Measurements from ENCODE around the gene SREK1.

SREK1 gene

GRCh38 chr5:66178799-66179198, 34.7 kb downstream of the SREK1 start:
- no peaks in the 10 kb centered on the region for H3K27me3 ChIP-seq (replicated peaks in 2 of 5; ENCODE audit: control insufficient read depth in 4 of 5, insufficient read depth in 5 of 5, low read length in 4 of 5)
- no peaks in the 10 kb centered on the region for H3K4me1 ChIP-seq (ENCODE audit: control extremely low read depth in 1 of 4, control insufficient read depth in 4 of 4, insufficient read depth in 4 of 4, low read length in 3 of 4)
- H3K36me3 ChIP-seq (ENCODE audit: control insufficient read depth in 4 of 4, insufficient read depth in 4 of 4, low read length in 3 of 4) = peaks cover 8 to 75% (median 43%) of the 10 kb centered on the region in 4 experiments
- H3K4me3 ChIP-seq (ENCODE audit: control insufficient read depth in 1 of 7, extremely low read depth in 1 of 7, insufficient read depth in 4 of 7, low read depth in 2 of 7, low read length in 6 of 7) = no peak overlapping the region
- H3K9me3 ChIP-seq (ENCODE audit: control extremely low read depth in 1 of 5, control insufficient read depth in 4 of 5, insufficient read depth in 2 of 5, low read depth in 1 of 5, low read length in 4 of 5) = no peaks in the 10 kb centered on the region
- no peak overlapping the region for H3K27ac ChIP-seq (ENCODE audit: insufficient read depth in 1 of 2, low read depth in 1 of 2, low read length in 2 of 2, poor library complexity in 1 of 2, severe bottlenecking in 2 of 2)
- POLR2A ChIA-PET = no interaction called here
- no CpG with 5 or more reads among the region's 1 CpG for WGBS (ENCODE audit: insufficient coverage)
- CTCF ChIA-PET = no interaction called here
- DNase-seq = no peak

- 100% methylated on average over 1 of the region's 1 CpG for WGBS (ENCODE audit: insufficient coverage)
- Histone ChIP-seq H3K36me3 (ENCODE audit: control insufficient read depth in 4 of 4, insufficient read depth in 4 of 4, low read length in 3 of 4) (peaks cover 10 to 76% (median 41%) of the 10 kb centered on the region in 4 experiments), H3K27ac (ENCODE audit: insufficient read depth in 1 of 2, low read depth in 1 of 2, low read length in 2 of 2, poor library complexity in 1 of 2, severe bottlenecking in 2 of 2) (no peak overlapping the region), H3K9me3 (ENCODE audit: control extremely low read depth in 1 of 5, control insufficient read depth in 4 of 5, insufficient read depth in 2 of 5, low read depth in 1 of 5, low read length in 4 of 5) (no peaks in the 10 kb centered on the region), H3K27me3 (replicated peaks in 2 of 5; ENCODE audit: control insufficient read depth in 4 of 5, insufficient read depth in 5 of 5, low read length in 4 of 5) (no peaks in the 10 kb centered on the region), H3K4me3 (ENCODE audit: control insufficient read depth in 1 of 7, extremely low read depth in 1 of 7, insufficient read depth in 4 of 7, low read depth in 2 of 7, low read length in 6 of 7) (no peak overlapping the region), H3K4me1 (ENCODE audit: control extremely low read depth in 1 of 4, control insufficient read depth in 4 of 4, insufficient read depth in 4 of 4, low read length in 3 of 4) (no peaks in the 10 kb centered on the region)
- CTCF ChIA-PET = no interaction called here
- DNase-seq = peak in 1 of 3 donors; percentile 6
- POLR2A ChIA-PET = no interaction called here
Measured at GRCh38 chr5:66179297-66180051, 35.4 kb downstream of the SREK1 start.

GRCh38 chr5:66180282-66181155, 36.4 kb downstream of the SREK1 start:
- Histone ChIP-seq H3K36me3 (ENCODE audit: control insufficient read depth in 4 of 4, insufficient read depth in 4 of 4, low read length in 3 of 4) (peaks cover 14 to 67% (median 35%) of the 10 kb centered on the region in 4 experiments), H3K27ac (ENCODE audit: insufficient read depth in 1 of 2, low read depth in 1 of 2, low read length in 2 of 2, poor library complexity in 1 of 2, severe bottlenecking in 2 of 2) (no peak overlapping the region), H3K4me3 (ENCODE audit: control insufficient read depth in 1 of 7, extremely low read depth in 1 of 7, insufficient read depth in 4 of 7, low read depth in 2 of 7, low read length in 6 of 7) (no peak overlapping the region), H3K9me3 (ENCODE audit: control extremely low read depth in 1 of 5, control insufficient read depth in 4 of 5, insufficient read depth in 2 of 5, low read depth in 1 of 5, low read length in 4 of 5) (no peaks in the 10 kb centered on the region), H3K27me3 (replicated peaks in 2 of 5; ENCODE audit: control insufficient read depth in 4 of 5, insufficient read depth in 5 of 5, low read length in 4 of 5) (no peaks in the 10 kb centered on the region), H3K4me1 (ENCODE audit: control extremely low read depth in 1 of 4, control insufficient read depth in 4 of 4, insufficient read depth in 4 of 4, low read length in 3 of 4) (no peaks in the 10 kb centered on the region)
- CTCF ChIA-PET = interaction anchor here (1.0 kb wide), 1 partner anchor 29 kb away, joined by 3 read pairs; no protein-coding TSS in a partner anchor
- POLR2A ChIA-PET = interaction anchor here (0.7 kb wide), 1 partner anchor 51 kb away, joined by 4 read pairs; no protein-coding TSS in a partner anchor
- DNase-seq = no peak
- 100% methylated on average over 2 of the region's 3 CpGs for WGBS (ENCODE audit: insufficient coverage)

- Histone ChIP-seq H3K9me3 (ENCODE audit: control extremely low read depth in 1 of 5, control insufficient read depth in 4 of 5, insufficient read depth in 2 of 5, low read depth in 1 of 5, low read length in 4 of 5) (no peaks in the 10 kb centered on the region), H3K4me3 (ENCODE audit: control insufficient read depth in 1 of 7, extremely low read depth in 1 of 7, insufficient read depth in 4 of 7, low read depth in 2 of 7, low read length in 6 of 7) (no peak overlapping the region), H3K36me3 (ENCODE audit: control insufficient read depth in 4 of 4, insufficient read depth in 4 of 4, low read length in 3 of 4) (peaks cover 0 to 18% (median 8%) of the 10 kb centered on the region in 4 experiments), H3K27me3 (replicated peaks in 2 of 5; ENCODE audit: control insufficient read depth in 4 of 5, insufficient read depth in 5 of 5, low read length in 4 of 5) (no peaks in the 10 kb centered on the region), H3K4me1 (ENCODE audit: control extremely low read depth in 1 of 4, control insufficient read depth in 4 of 4, insufficient read depth in 4 of 4, low read length in 3 of 4) (no peaks in the 10 kb centered on the region), H3K27ac (ENCODE audit: insufficient read depth in 1 of 2, low read depth in 1 of 2, low read length in 2 of 2, poor library complexity in 1 of 2, severe bottlenecking in 2 of 2) (no peak overlapping the region)
- WGBS (ENCODE audit: insufficient coverage) = 100% methylated on average over 3 of the region's 3 CpGs
- ChIA-PET CTCF (interaction anchor here (0.7 to 1.0 kb wide), 2 partner anchors 16 to 943 kb away, joined by 3 to 4 read pairs; no protein-coding TSS in a partner anchor), POLR2A (no interaction called here)
- DNase-seq = no peak
Measured at GRCh38 chr5:66186108-66186507, 42.0 kb downstream of the SREK1 start.

- Histone ChIP-seq H3K4me3 (ENCODE audit: control insufficient read depth in 1 of 7, extremely low read depth in 1 of 7, insufficient read depth in 4 of 7, low read depth in 2 of 7, low read length in 6 of 7) (no peak overlapping the region), H3K36me3 (ENCODE audit: control insufficient read depth in 4 of 4, insufficient read depth in 4 of 4, low read length in 3 of 4) (no peaks in the 10 kb centered on the region), H3K27ac (ENCODE audit: insufficient read depth in 1 of 2, low read depth in 1 of 2, low read length in 2 of 2, poor library complexity in 1 of 2, severe bottlenecking in 2 of 2) (no peak overlapping the region), H3K9me3 (ENCODE audit: control extremely low read depth in 1 of 5, control insufficient read depth in 4 of 5, insufficient read depth in 2 of 5, low read depth in 1 of 5, low read length in 4 of 5) (no peaks in the 10 kb centered on the region), H3K27me3 (replicated peaks in 2 of 5; ENCODE audit: control insufficient read depth in 4 of 5, insufficient read depth in 5 of 5, low read length in 4 of 5) (no peaks in the 10 kb centered on the region), H3K4me1 (ENCODE audit: control extremely low read depth in 1 of 4, control insufficient read depth in 4 of 4, insufficient read depth in 4 of 4, low read length in 3 of 4) (no peaks in the 10 kb centered on the region)
- CTCF ChIA-PET = interaction anchor here (0.9 to 1.5 kb wide), 2 partner anchors 9 to 23 kb away, joined by 3 read pairs; no protein-coding TSS in a partner anchor
- DNase-seq = no peak
- POLR2A ChIA-PET = no interaction called here
Measured at GRCh38 chr5:66193419-66193818, 49.3 kb downstream of the SREK1 start.

- H3K4me3 ChIP-seq (ENCODE audit: control insufficient read depth in 1 of 7, extremely low read depth in 1 of 7, insufficient read depth in 4 of 7, low read depth in 2 of 7, low read length in 6 of 7) = no peak overlapping the region
- no peak overlapping the region for H3K27ac ChIP-seq (ENCODE audit: insufficient read depth in 1 of 2, low read depth in 1 of 2, low read length in 2 of 2, poor library complexity in 1 of 2, severe bottlenecking in 2 of 2)
- CTCF ChIA-PET = interaction anchor here (0.7 kb wide), 1 partner anchor 123 kb away, joined by 3 read pairs; no protein-coding TSS in a partner anchor
- POLR2A ChIA-PET = no interaction called here
- peaks cover 0 to 2% (median 0%) of the 10 kb centered on the region in 5 experiments for H3K9me3 ChIP-seq (ENCODE audit: control extremely low read depth in 1 of 5, control insufficient read depth in 4 of 5, insufficient read depth in 2 of 5, low read depth in 1 of 5, low read length in 4 of 5)
- WGBS (ENCODE audit: insufficient coverage) = 94% methylated on average over 4 of the region's 4 CpGs
- no peaks in the 10 kb centered on the region for H3K4me1 ChIP-seq (ENCODE audit: control extremely low read depth in 1 of 4, control insufficient read depth in 4 of 4, insufficient read depth in 4 of 4, low read length in 3 of 4)
- no peaks in the 10 kb centered on the region for H3K36me3 ChIP-seq (ENCODE audit: control insufficient read depth in 4 of 4, insufficient read depth in 4 of 4, low read length in 3 of 4)
- no peak for DNase-seq
- H3K27me3 ChIP-seq (replicated peaks in 2 of 5; ENCODE audit: control insufficient read depth in 4 of 5, insufficient read depth in 5 of 5, low read length in 4 of 5) = no peaks in the 10 kb centered on the region
Measured at GRCh38 chr5:66197764-66198405, 53.8 kb downstream of the SREK1 start.

Measured in common myeloid progenitor, CD34-positive (primary cell).